Dermis microvascular lymphatic vessel endothelial cell (primary cell): Measurements from ENCODE around the gene CENPN. TPM values are rescaled to one million over a fixed set of nuclear protein-coding genes. Genes with fewer than 3 reads are reported as not detected.

ENCODE experiments used
- DNase-seq, 2 donors: peaks; one replicate each; pipeline versions ENCODE4 v3.0.0 to v3.0.0-alpha.2; 2010; ENCODE audit warnings: low read depth in 2 of 2
- total RNA-seq: library from RNA; depleted of rRNA; stranded (reverse); fragments of >200 nt; gene quantifications from 2 replicates; pipeline ENCODE4 v1.2.1, GENCODE V29; 2014

Gene CENPN
- total RNA-seq, 1 donor from 2014 or later = 45.1 TPM

DNA sequence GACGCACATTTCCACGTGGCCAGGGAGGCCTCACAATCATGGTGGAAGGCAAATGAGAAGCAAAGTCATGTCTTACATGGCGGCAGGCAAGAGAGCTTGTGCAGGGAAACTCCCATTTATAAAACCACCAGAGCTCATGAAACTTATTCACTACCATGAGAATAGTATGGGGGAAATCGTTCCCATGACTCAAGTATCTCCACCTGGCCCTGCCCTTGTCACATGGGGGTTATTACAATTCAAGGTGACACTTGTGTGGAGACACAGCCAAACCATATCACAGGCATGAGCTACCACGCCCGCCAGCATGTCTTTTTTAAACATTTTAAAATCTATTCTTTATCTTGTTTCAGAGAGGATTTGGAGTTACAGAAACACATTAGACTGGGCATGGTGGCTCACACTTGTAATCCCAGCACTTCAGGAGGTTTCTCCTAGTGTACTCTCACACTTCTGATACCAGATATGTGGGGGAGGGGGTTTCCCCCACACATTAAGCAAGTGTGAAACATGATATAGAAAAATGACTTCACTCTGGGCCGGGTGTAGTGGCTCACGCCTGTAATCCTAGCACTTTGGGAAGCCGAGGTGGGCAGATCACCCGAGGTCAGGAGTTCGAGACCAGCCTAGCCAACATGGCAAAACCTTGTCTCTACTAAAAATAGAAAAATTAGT is 23.1 kb downstream of the CENPN start:
- DNase-seq = no peak

- peak; percentile 48 to 87 for DNase-seq
Measured at GRCh38 chr16:81035398-81035974, 28.5 kb downstream of the CENPN start, which contains the start of gene ATMIN. Gene ATMIN (plus strand): TSS chr16:81035842. CDS start chr16:81035871, 29 bp downstream.

DNA sequence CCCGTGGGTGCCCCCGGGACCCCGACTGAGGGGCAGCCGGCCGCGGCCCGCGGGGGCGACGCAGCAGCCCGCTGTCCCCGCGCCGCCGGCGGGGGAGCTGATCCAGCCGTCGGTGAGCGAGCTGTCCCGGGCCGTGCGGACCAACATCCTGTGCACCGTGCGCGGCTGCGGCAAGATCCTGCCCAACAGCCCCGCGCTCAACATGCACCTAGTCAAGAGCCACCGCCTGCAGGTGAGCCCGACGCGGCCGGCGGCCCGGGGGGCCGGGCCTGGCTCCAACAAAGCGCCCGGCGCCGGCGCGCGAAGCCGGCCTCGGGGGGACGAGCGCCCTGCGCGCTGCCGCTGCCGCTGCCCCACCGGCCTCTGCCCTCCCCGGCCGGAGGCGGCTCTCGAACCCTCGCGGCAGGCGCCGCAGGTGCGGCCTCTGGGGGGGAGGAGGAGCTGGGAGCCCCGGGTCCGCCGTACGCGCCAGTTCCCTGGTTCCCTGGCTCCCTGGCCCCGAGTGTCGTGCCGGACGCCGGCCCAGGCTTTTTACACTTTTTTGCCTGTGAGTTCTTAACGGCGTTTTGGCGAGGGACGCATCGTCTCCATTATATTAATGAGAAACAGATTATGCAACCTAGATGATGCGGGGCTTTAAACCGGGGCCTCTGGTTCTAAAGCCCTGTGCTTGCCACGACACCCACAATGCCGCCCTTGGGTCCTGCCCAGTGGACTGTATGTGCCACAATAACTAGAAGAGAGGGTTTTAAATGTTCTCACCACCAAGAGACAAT is 29.1 kb downstream of the CENPN start:
- DNase-seq = peak in 1 of 2 donors; percentile 53

GRCh38 chr16:81036751-81037350 is 29.8 kb downstream of the CENPN start:
- DNase-seq = peak; percentile 26 to 39

- no peak for DNase-seq
Measured at GRCh38 chr16:81040131-81040530, 33.1 kb downstream of the CENPN start.

DNA sequence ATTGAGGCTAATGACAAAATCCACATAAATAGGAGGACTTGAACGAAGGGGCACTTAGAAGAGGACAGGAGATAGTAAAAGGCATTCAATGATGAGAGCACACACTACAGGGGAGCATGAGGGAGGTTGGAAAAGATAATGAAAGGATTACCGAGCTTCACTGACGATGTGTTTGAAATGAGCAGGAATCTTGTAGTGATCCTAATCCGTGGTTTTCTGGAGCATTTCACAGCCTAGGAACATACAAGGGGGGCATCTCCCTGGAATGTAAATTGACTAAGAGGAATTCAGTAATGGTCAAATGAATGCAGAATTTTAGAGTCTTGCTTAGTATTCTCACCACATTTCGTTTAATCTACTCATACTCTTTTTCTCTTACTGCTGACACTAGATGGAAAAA is 33.8 kb downstream of the CENPN start:
- DNase-seq = no peak

- DNase-seq = no peak
Measured at GRCh38 chr16:81041696-81042095, 34.7 kb downstream of the CENPN start.

GRCh38 chr16:81042821-81043220 is 35.8 kb downstream of the CENPN start:
- no peak for DNase-seq

DNA sequence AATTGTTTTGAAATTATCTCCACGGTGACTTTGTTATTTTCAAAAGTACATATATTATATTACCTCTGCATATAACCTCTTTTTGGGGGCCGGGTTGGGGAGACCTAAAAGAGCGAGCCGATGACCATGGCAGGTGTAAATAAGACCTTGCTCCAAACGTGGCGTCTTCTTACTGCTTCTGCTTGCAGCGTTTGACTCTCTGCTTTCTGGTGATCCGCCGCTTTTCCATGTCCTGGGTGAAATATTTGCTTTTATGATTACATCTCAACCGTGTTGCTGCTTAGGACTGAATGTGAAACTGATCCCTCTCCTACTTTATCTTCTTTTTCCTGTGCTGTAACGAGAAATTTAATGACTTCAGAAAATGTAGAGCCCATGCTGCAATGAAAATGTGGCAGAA is 46.7 kb downstream of the CENPN start:
- DNase-seq = no peak

DNA sequence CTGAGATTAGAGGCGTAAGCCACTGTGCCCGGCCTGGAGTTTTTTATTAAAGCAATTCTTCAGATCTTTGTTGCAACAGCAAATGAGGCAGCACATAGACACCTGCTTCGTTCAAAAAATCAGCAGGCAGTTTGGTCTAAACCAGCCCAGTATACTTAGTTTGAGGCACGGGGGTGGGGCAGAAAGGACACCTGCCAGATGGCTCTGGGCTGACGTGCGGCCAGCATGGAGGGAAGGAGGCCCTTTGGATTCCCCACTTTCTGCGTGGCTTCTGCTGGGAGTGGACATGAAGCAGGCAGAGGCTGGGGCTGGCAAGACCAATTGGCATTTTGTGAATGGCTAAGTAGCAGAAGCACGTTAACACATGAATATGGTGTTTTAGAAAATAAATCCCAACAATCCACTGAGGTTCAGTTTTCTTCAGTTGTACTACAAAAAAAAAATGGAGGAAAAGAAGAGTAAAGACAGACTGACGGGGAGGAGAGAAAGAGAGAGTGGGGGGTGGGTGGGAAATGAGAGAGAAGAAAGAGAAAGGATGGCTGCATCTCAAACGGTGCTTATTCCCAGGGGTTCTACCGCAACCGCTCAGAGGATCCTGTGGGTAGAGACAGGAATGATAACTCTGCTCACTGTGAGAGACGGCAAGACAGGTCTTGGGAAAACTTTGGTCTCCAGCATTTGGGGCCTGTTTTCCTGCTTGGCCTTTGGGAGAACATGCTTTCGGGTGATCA is 53.7 kb downstream of the CENPN start:
- no peak for DNase-seq

DNA sequence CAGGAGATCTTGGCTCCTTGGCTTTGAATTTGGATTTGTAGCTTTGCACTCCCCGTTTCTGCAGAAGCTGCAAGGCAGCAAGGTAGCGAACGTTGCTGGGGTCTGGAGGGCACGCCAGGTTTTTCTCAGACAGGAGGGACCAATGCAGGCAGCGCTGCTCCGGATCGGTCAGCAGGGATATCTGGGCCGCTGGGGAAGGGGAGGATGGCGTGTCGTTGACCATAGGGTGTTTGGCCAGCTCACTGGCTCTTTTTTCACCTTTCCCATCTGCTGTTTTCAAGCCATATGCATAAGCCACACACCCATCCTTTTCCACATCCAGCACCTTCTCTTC is 54.3 kb downstream of the CENPN start:
- DNase-seq = no peak

- DNase-seq = no peak
Measured at GRCh38 chr16:81061871-81062608, 55.0 kb downstream of the CENPN start.

- no peak for DNase-seq
Measured at GRCh38 chr16:81066681-81067080, 59.7 kb downstream of the CENPN start.

DNA sequence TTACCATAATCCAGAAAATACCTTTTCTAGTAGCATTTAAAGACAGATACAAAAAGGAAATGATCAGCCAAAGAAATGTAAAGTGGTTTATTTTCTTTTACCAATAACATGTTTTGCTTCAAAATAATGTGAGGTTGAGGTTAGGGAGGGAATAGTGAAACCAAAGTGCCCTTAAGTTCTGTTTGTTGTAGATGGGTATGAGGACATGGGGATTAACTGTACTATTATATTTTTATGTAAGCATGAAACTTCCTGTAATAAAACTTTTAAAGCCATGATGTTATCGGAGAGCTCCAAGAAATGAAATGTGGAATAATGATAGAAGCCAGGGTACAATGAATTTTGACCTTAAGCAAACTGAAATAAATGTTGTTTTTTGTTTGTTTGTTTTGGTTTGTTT is 60.2 kb downstream of the CENPN start:
- no peak for DNase-seq

GRCh38 chr16:81069063-81069462 is 62.0 kb downstream of the CENPN start:
- DNase-seq = no peak

GRCh38 chr16:81070979-81071378 is 64.0 kb downstream of the CENPN start:
- no peak for DNase-seq

GRCh38 chr16:81071805-81072204 is 64.8 kb downstream of the CENPN start:
- no peak for DNase-seq

DNA sequence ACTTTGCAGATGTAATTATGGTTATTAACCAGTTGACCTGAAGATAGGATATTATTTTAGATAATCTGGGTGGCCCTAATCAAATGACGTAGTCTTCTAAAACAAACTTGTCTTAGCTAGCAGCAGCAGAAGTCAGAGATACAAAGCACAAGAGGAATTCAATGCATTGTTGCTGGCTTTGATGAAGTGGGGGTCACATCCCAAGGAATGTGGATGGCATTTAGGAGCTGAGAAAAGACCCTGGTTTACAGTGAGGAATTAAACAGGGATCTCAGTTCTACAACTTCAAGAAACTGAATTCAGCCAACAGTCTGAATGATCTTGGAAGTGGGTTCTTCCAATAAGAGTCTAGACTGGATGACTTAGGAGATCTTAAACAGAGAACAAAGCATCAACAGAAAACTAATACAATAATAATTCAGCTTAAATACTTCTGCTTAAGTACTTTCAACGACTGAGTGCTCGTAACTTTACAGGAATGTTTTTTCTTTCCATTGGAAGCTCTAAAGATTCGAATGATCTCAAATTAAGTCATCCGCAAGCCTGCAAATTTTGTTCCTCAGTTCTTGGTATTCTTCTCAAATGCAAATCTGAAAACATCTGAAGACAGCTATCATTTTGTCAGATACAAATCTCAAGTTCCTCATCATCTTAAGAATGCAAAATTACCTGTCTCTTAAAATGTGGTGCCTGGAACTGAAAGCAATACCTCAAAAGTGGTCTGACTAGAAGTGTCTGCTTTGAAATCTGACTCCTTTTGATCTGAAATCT is 66.7 kb downstream of the CENPN start:
- no peak for DNase-seq

DNA sequence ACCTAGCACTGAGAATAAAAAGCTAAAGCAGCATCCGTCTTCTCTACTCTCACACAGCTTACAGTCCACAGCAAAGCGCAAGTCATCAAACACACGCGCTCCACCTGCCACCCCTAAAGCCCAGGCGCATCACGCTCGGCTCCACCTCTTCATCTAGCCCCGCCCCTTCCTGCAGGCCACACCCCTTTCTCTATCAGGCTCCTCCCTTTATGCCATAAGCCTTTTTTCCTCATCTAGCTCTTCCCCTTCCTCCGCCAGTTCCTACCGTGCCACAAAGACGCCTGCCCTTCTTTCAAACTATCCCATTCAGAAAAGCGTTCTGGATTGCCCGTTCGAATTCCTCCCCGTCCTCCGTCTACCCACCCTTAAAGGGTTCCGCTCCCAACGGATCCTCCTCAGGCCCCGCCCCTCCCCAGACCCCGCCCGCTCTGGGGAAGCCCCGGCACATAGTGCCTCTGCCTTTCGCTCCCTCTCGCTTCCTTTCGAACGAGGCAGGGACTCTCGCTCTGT is 69.6 kb downstream of the CENPN start:
- peak; percentile 67 to 85 for DNase-seq
